Measurements from ENCODE around the gene WDR83.

DNA sequence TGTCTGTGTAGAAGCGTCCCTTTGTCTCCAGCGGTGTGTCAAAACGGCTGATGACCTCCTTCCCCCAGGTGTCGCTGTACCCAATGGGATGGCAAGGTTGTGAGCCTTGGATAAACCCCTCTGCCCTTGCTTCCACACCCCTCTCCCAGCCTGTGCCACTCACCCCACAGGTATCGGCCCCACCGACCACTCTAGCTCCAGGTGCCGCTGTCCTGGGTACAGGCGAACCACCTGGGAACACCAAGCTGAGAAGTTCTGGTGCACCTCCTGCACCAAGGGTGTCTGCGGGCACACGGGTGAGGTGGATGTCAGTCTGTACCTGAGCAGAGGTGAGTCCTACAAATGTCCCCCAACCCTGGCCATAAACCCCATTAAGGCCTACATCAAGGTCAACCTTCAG, 16.7 kb upstream of the WDR83 start:
- TF ChIP-seq CTCF (IDR thresholded peaks at IDR 0.05; ENCODE audit: extremely low read depth in 1 of 2, insufficient read depth in 1 of 2, low read depth in 1 of 2, low read length in 2 of 2) (no peak), FOS (IDR thresholded peaks at IDR 0.05; ENCODE audit: borderline replicate concordance, insufficient read depth, low read length) (no peak), EZH2 (IDR thresholded peaks at IDR 0.05; ENCODE audit: borderline replicate concordance, low read depth, low read length, severe bottlenecking) (no peak), JUN (IDR thresholded peaks at IDR 0.05; ENCODE audit: borderline replicate concordance, insufficient read depth, insufficient read length, low read depth) (no peak), POLR2AphosphoS5 (IDR thresholded peaks at IDR 0.05; ENCODE audit: insufficient read depth, low read depth, low read length) (no peak)
- TF ChIP-seq, protein P1, sequence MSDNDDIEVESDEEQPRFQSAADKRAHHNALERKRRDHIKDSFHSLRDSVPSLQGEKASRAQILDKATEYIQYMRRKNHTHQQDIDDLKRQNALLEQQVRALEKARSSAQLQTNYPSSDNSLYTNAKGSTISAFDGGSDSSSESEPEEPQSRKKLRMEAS (IDR thresholded peaks at IDR 0.05; ENCODE audit: insufficient read depth, insufficient read length), result no peak
